Measurements from ENCODE around the gene USP22.
"Not testable (repeated sequence)": the region's sequence is repeated elsewhere in the genome, so short reads cannot be mapped to it uniquely, and the experiment has no call there.

USP22 gene

DNA sequence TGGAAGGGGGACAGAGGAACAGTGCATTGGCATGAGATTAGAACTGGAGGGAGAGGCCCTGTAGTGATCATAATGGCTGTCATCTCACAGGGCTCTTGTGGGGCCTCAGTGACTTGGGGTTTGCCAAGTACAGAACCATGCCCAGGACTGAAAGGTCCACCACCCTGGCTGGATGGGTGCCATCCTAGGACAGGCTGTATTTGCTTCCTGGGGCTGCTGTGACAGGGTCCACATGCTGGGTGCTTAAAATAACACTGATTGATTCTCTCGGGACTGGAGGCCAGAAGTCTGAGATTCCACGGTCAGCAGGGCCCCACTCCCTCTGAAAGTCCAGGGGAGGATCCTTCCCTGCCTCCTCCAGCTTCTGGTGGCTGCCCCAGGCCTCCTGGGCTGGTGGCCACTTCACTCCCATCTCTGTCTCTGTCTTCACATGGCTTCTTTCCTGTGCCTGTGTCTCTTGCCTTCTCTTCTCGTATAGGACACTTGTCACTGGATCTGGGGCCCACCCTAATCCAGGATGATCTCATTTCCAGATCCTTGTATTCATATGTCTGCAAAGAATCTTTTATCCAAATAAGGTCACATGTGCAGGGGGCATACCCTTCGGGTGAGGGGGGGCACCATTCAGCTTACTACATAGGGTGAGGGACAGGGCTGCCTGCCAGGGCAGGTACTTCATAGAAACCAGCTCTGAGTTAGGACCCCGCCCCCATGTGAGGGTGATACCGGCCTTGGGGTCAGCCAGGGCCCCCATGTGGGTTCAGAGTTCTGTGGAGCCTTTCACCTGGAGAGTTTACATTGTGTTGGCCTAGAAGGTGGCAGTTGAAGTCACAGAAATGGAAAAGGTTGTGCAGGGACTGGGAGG, 52.6 kb downstream of the USP22 start:
- DNase-seq (ENCODE audit: low spot score) (no peak), FAIRE-seq (no peak)

DNA sequence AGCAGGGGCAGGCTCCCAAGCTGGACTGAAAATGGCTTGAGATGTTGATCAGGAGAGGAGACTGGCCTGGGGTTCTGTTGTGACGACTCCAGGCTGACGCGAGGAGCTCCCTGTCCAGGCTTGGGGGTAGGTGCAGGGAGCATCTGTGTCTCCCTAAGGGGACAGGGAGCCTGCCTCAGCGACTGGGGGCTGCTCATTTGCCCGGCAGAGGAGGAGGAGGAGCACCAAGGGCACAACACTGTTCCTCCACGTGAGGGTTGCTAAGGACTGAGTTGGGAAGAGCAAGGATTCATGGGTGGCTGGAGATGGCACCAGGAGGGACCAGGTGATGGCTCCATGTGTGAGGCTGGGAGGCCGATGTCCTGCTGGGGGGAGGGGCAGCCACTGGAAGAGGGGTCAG, 53.3 kb downstream of the USP22 start:
- DNase-seq (ENCODE audit: low spot score): no peak
- no peak for FAIRE-seq

DNA sequence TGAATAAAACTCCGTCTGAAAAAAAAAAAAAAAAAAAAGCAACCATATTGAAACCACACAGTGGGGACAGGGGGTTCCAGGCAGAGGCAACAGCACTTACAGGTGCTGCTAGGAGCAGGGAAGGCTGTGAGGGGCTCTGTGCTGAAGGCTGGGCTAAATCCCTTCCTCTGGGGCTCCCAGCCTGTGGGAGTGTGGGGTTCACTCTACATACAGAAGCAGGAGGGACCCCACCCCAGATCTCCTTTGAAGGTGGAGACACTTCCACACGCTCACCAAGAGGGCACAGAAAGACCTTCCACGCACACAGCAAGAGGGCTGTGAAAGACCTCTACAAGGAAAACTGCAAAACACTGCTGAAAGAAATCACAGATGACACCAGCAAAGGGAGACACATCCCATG, 53.9 kb downstream of the USP22 start:
- DNase-seq (ENCODE audit: low spot score): no peak
- FAIRE-seq: no peak

DNA sequence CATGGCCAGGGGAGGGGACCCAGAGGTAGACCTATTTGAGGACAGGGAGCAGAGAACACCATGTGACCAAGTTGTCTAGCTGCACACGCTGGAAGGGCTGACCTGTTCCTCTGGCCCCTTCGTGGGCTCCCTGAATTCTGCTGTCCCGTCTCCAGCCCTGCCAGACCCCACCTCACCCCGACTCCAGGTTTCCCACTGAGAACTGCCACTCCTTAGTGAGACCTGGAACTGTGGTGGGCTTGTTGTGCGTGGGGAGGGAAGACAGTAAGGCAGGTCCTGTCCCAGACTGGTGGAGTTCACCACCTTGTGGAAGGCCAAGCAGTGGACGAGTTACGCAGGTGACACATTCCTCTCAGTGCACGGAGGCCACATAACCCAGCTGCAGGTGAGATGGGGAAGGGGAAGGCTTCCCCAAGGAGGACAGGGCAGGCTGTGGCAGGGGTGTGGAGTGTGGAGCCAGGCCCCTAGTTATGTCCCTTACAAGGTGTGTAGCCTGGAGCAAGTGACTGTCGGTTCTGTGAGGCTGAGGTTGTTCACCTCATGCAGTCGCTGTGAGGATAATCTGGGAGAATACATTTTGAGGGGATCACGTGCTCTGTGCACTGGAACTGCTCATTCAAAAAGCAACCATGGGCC, 54.7 kb downstream of the USP22 start:
- no peak for FAIRE-seq
- no peak for DNase-seq (ENCODE audit: low spot score)

- DNase-seq (ENCODE audit: low spot score) (no peak), FAIRE-seq (no peak)
Observed at GRCh38 chr17:20987511-20987910, 55.3 kb downstream of the USP22 start.

GRCh38 chr17:20986767-20987510, 55.9 kb downstream of the USP22 start:
- FAIRE-seq: no peak
- no peak for DNase-seq (ENCODE audit: low spot score)

DNA sequence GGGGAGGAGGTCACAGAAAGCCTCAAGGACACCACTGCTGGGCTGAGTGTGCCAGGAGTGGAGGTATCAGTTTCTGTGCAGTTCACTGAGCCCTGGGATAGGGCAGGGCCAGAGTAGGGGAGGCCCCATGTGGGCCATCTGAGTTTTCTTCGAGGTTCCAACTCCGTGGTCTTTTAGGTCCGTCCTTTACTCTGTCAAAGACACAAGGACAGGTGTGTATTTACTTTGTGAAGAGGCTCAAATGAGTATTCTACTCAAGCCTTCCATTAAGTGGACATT, 59.5 kb downstream of the USP22 start:
- FAIRE-seq: no peak
- DNase-seq (ENCODE audit: low spot score): no peak

DNA sequence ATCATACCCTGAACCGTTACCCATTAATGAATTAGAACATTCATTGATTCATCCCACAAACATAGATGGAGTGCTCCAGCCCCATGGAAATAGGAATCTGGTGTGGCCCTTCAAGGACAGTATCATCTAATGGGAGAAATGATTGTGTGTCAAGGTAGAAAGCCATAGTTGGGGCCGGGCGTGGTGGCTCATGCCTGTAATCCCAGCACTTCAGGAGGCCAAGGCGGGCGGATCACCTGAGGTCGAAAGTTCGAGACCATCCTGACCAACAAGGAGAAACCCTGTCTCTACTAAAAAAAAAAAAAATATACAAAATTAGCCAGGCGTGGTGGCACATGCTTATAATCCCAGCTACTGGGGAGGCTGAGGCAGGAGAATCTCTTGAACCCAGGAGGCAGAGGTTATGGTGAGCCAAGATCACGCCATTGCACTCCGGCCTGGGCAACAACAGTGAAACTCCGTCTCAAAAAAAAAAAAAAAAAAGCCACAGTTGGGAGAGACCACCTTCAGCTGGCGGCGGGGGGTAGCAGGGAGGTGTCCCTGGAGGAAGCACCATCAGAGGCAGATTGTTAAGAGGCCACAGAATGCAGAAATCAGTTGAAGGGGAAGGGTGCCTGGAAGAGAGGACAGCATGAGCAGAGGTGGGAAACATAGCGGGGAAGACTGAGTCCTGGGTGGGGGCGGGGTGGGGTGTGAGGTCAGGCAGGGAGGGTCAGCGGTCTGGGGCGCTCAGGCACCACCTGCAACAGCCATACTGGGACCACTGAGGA, 60.0 kb downstream of the USP22 start:
- DNase-seq (ENCODE audit: low spot score) (no peak), FAIRE-seq (no peak)

DNA sequence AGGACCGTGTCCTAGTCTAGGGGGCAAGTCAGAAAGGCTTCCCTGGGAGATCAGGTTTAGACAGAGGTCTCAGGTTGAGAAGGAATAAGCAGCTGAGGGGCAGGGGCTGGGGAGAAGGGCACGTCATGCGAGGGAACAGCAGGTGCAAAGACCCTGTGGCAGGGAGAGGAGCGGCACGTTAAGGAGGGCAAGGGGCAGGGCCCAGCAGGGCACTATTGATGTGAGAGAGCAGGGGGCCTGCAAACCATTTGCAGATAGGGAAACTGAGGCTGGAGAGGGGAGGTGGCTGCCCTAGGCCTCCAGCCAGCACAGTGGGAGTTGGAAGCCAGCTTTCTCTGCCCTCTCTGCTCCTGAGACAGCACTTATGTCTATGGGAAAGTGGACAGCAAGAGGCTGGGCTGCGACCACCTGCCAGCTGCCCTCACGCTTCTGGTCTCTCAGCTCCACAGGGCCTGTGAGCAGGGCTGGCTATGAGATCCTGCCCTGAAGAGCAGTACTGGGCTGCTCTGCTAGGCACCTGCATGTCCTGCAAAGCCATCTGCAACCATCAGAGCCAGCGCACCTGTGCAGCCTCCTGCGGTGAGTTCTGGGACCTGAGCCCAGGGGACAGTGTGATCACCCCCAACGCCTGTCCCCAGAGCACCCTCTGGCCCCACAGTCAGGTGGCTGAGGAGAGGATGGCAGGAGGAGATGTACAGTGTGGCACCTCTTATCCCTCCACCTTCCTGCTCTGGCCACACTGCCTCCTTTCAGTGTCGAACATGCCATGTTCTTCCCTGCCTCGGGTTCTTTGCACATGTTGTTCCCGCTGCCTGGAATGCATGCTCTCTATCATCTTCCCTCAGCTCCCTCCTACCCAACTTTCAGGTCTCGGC, 61.5 kb downstream of the USP22 start:
- no peak for FAIRE-seq
- no peak for DNase-seq (ENCODE audit: low spot score)

- DNase-seq (ENCODE audit: low spot score) (no peak), FAIRE-seq (no peak)
Observed at GRCh38 chr17:20979792-20980083, 63.1 kb downstream of the USP22 start.

- FAIRE-seq; DNase-seq (ENCODE audit: low spot score): not testable (repeated sequence)
Observed at GRCh38 chr17:20979007-20979791, 63.6 kb downstream of the USP22 start.

DNA sequence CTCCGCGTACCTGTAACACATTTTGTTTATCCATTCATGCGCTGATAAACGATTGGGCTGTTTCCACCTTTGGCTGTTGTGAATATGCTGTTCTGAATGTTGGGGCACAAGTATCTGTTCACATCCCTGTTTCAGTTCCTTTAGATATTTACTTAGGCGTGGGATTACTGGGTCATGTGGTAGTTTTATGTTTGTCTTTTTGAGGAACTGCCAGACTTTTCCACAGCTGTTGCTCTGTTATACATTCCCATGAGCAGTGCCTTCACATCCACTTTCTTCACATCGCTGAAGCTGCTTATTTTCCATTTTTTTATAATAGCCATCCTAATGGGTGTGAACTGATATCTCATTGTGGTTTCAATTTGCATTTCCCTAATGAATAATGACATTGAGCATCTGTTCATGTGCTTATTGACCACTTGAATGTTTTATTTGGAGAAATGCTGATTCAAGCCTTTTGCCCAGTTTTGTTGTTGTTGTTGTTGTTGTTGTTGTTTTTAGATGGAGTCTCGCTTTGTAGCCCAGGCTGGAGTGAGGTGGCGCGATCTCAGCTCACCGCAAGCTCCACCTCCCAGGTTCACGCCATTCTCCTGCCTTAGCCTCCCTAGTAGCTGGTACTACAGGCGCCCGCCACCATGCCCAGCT, 65.1 kb downstream of the USP22 start:
- DNase-seq (ENCODE audit: low spot score); FAIRE-seq: not testable (repeated sequence)

GRCh38 chr17:20975566-20975965, 67.2 kb downstream of the USP22 start:
- FAIRE-seq: no peak
- no peak for DNase-seq (ENCODE audit: low spot score)

DNA sequence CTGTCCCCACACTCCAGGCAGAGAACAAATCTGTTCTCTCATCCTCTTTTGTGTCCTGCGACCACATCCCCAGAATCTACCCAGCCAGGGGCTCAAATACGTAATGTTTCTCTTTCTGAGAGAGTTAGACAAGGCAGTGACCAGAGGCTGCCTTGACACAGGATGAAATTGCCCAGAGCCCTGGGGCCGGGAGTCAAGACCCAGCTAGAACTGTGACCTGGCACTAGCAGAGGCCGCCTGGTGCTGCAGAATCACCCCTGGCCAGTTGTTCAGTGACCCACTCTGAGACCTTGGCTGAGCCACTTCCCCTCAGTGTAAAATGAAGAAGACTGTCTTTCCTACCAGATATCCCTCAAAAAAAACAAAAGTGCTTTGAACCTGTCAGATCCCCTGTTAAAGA, 72.5 kb downstream of the USP22 start:
- FAIRE-seq (no peak), DNase-seq (ENCODE audit: low spot score) (no peak)

- no peak for FAIRE-seq
- DNase-seq (ENCODE audit: low spot score): no peak
Observed at GRCh38 chr17:20968913-20969616, 73.7 kb downstream of the USP22 start.

GRCh38 chr17:20967776-20968175, 75.0 kb downstream of the USP22 start:
- DNase-seq (ENCODE audit: low spot score) (no peak), FAIRE-seq (no peak)

DNA sequence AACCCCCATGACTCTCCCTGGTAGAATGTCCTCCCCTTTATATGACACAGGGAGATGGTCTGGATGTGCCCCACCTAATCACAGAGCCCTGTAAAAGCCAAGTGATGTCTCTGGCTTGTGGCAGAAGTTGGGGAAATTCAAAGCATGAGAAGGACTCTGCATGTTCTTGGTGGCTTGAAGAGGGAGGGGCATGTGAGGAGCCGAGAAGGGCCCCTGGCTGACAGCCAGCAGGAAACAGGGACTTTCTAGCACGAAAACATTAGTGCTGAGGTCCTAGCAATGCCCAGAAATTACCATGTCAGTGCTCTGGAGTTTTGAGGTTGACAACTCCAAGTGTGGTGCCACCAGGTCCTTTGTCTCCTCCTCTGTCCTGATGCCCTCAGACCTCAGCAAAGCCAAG, 75.9 kb downstream of the USP22 start:
- DNase-seq (ENCODE audit: low spot score): no peak
- FAIRE-seq: no peak

GRCh38 chr17:20965492-20965891, 77.3 kb downstream of the USP22 start:
- FAIRE-seq (no peak), DNase-seq (ENCODE audit: low spot score) (no peak)

GRCh38 chr17:20961586-20961985, 81.2 kb downstream of the USP22 start:
- FAIRE-seq (no peak), DNase-seq (ENCODE audit: low spot score) (no peak)
